K562 (cell line): ENCODE measurements around the gene DSG2. TPM values are rescaled to one million over a fixed set of nuclear protein-coding genes. Genes with fewer than 3 reads are reported as not detected.

Source experiments
- ATAC-seq: fragments of 200-7000 bp; cut with Tn5 transposase; 3 replicates; pipeline ENCODE4 v1.9.1; 2020; ENCODE audit warnings: moderate library complexity
- BruUV-seq: library from RNA; stranded (reverse); fragments of 400-500 nt; replicated peaks from 2 replicates; lab custom pipeline; 2021; lab: Mats Ljungman, UMichigan
- CTCF ChIA-PET: fragments of 300-600 bp; formaldehyde crosslinking; extraction: SDS; loops from one replicate; lab custom pipeline; 2021; ENCODE audit warnings: low intra/inter-chr PET ratio; lab: Yijun Ruan, JAX
- POLR2A ChIA-PET: fragments of 300-600, 350-650 bp; sonication (Branson Sonifier 250); formaldehyde crosslinking; extraction: SDS; loops from one replicate; lab custom pipeline; 2021; ENCODE audit warnings: antibody characterized with exemption, inconsistent platforms; lab: Yijun Ruan, JAX
- DNase-seq, 4 experiments: peaks; one replicate each; pipeline versions ENCODE4 v3.0.0 to v3.0.0-alpha.2; 2011 to 2018; ENCODE audit warnings: low spot score in 3 of 4, mixed read lengths in 3 of 4; ENCODE audit errors: extremely low read depth in 1 of 4
- FAIRE-seq: peaks from 2 replicates; lab custom pipeline; 2011; peaks lifted over from hg19 to GRCh38; lab: Jason Lieb, UNC
- H2AFZ ChIP-seq: 2 replicates; pipeline ENCODE4 v1.6.0; 2011; ENCODE audit warnings: low read depth, low read length, control low read depth, inconsistent platforms
- H3K27ac ChIP-seq: fragments of 200-600 bp; 3 replicates; pipeline ENCODE4 v1.8.0; 2011; ENCODE audit warnings: low read depth, mild to moderate bottlenecking, control low read depth, inconsistent platforms, low read length, moderate library complexity, mixed read lengths; ENCODE audit errors: extremely low read depth
- H3K27me3 ChIP-seq, 2 experiments: fragments of 300-600 bp in 1 of 2; 2 replicates in 1 of 2; 3 replicates in 1 of 2; pipeline versions ENCODE4 v1.6.0 to v1.8.0; 2011; ENCODE audit warnings: inconsistent platforms in 2 of 2, low read length in 2 of 2, mild to moderate bottlenecking in 1 of 2, mixed read lengths in 1 of 2, moderate library complexity in 1 of 2; ENCODE audit not compliant: control insufficient read depth in 2 of 2, insufficient read depth in 2 of 2
- H3K36me3 ChIP-seq: fragments of 300-600 bp; 3 replicates; pipeline ENCODE4 v1.8.0; 2011; ENCODE audit warnings: mild to moderate bottlenecking, low read length, inconsistent platforms; ENCODE audit not compliant: control insufficient read depth, insufficient read depth
- H3K4me1 ChIP-seq, 2 experiments: fragments of 200-600 bp in 1 of 2; replicated peaks in 1 of 2; 2 replicates in 1 of 2; 3 replicates in 1 of 2; pipeline versions ENCODE4 v1.5.1 to v1.8.0; 2011; ENCODE audit warnings: inconsistent platforms in 2 of 2, low read length in 2 of 2, mild to moderate bottlenecking in 1 of 2, mixed read lengths in 1 of 2, moderate library complexity in 1 of 2; ENCODE audit not compliant: control insufficient read depth in 2 of 2, insufficient read depth in 2 of 2
- H3K4me2 ChIP-seq: 2 replicates; pipeline ENCODE4 v1.6.1; 2011; ENCODE audit warnings: low read length, control low read depth, inconsistent platforms, mixed read lengths; ENCODE audit not compliant: insufficient read depth
- H3K4me3 ChIP-seq: fragments of 200-600 bp; sonication (generic), shearing (Covaris generic); 2 replicates; pipeline ENCODE4 v1.5.1; 2016; ENCODE audit warnings: control low read depth, inconsistent platforms
- H3K79me2 ChIP-seq: fragments of 200-600 bp; 3 replicates; pipeline ENCODE4 v1.8.0; 2011; ENCODE audit warnings: low read length, inconsistent platforms; ENCODE audit not compliant: control insufficient read depth, insufficient read depth
- H3K9ac ChIP-seq, 2 experiments: 2 replicates each; pipeline versions ENCODE4 v1.6.0 to v1.6.1; 2011; ENCODE audit warnings: low read depth in 2 of 2, low read length in 2 of 2, control low read depth in 1 of 2, inconsistent platforms in 1 of 2, mild to moderate bottlenecking in 1 of 2, mixed read lengths in 1 of 2; ENCODE audit not compliant: insufficient read depth in 1 of 2
- H3K9me1 ChIP-seq: one replicate; pipeline ENCODE4 v1.6.0; 2011; ENCODE audit warnings: inconsistent platforms, mild to moderate bottlenecking, low read length, moderate library complexity; ENCODE audit not compliant: control insufficient read depth, insufficient read depth
- H3K9me3 ChIP-seq: replicated peaks from 2 replicates; pipeline ENCODE4 v1.5.1; 2011; ENCODE audit warnings: low read depth, low read length, inconsistent platforms; ENCODE audit not compliant: control insufficient read depth, insufficient read depth
- H4K20me1 ChIP-seq: replicated peaks from 2 replicates; pipeline ENCODE4 v1.6.1; 2011; ENCODE audit warnings: low read length, inconsistent platforms, mixed read lengths; ENCODE audit not compliant: control insufficient read depth, insufficient read depth
- DPF2 ChIP-seq: fragments of 450-650 bp; IDR thresholded peaks from 2 replicates; pipeline ENCODE4 v1.6.1; 2016
- NCOA4 ChIP-seq: fragments of 450-650 bp; IDR thresholded peaks from 2 replicates; pipeline ENCODE4 v1.6.1; 2018; ENCODE audit warnings: mild to moderate bottlenecking; ENCODE audit not compliant: partially characterized antibody
- NONO ChIP-seq, 2 experiments: fragments of 200-400 bp in 1 of 2; fragments of 450-650 bp in 1 of 2; formaldehyde crosslinking in 1 of 2; IDR thresholded peaks; 2 replicates each; pipeline ENCODE4 v1.6.1; 2017; ENCODE audit warnings: low read depth in 2 of 2, mild to moderate bottlenecking in 2 of 2, moderate library complexity in 2 of 2, low read length in 1 of 2
- TAF9B ChIP-seq: fragments of 450-650 bp; IDR thresholded peaks from 2 replicates; pipeline ENCODE4 v1.6.1; 2018; ENCODE audit warnings: mild to moderate bottlenecking; ENCODE audit not compliant: partially characterized antibody
- ZFP1 ChIP-seq: fragments of 450-650 bp; formaldehyde crosslinking; IDR thresholded peaks from 2 replicates; pipeline ENCODE4 v1.4.0; 2020; ENCODE audit warnings: mild to moderate bottlenecking, mixed read lengths
- WGBS: fragments of 100-300 bp; shearing (Covaris generic); methylation state at CpG from one replicate; pipeline ENCODE4 v1.1.6; 2016; ENCODE audit warnings: low coverage, mixed read lengths; ENCODE audit not compliant: insufficient coverage; ENCODE audit errors: missing lambda C conversion rate; 5-methylcytosine and 5-hydroxymethylcytosine counted together
- in situ Hi-C: fragments of 300-500 bp; cut with MboI; formaldehyde crosslinking; loops from 4 replicates; pipeline ENCODE4 v1.15.0; 2018; ENCODE audit warnings: inconsistent platforms, mixed read lengths
- intact Hi-C: fragments of 100-400 bp; cut with micrococcal nuclease; formaldehyde crosslinking; loops from 2 replicates; pipeline ENCODE4 v1.14.2; 2022
- polyA plus RNA-seq, 8 experiments: library from polyadenylated mRNA; depleted of rRNA in 4 of 8; stranded (reverse) in 5 of 8; unstranded in 3 of 8; fragments of >200 nt; fragmentation: Nextera tagmentation in 2 of 8; fragmentation: Illumina TruSeq in 1 of 8; extraction: Ambion mirVana in 2 of 8; extraction: Trizol in 1 of 8; gene quantifications; 2 replicates each; pipeline versions ENCODE4 v1.2.1 to v1.2.3, GENCODE V29; 2011 to 2014; ENCODE audit warnings: inconsistent platforms in 1 of 8, missing spikeins in 1 of 8
- total RNA-seq, 7 experiments: library from RNA; depleted of rRNA in 6 of 7; stranded (reverse); fragments of >200 nt in 6 of 7; fragmentation: Illumina TruSeq in 2 of 7; extraction: Trizol in 2 of 7; gene quantifications; 2 replicates each; pipeline versions ENCODE4 v1.2.1 to v1.2.3, GENCODE V29; 2011 to 2021; ENCODE audit warnings: low replicate concordance in 1 of 7
- TF ChIP-seq, protein P1 (sequence below): fragments of 450-650 bp; formaldehyde crosslinking; IDR thresholded peaks from 2 replicates; pipeline ENCODE4 v1.4.0; 2020; ENCODE audit warnings: mild to moderate bottlenecking, mixed read lengths
- TF ChIP-seq, protein P2 (sequence below), 2 experiments: IDR thresholded peaks; 2 replicates each; pipeline ENCODE4 v1.6.1; 2011; ENCODE audit warnings: borderline replicate concordance in 1 of 2, control low read depth in 1 of 2, low read depth in 1 of 2, low read length in 1 of 2, mild to moderate bottlenecking in 1 of 2, mixed read lengths in 1 of 2, moderate library complexity in 1 of 2; ENCODE audit not compliant: insufficient read depth in 1 of 2, insufficient read length in 1 of 2, poor library complexity in 1 of 2, severe bottlenecking in 1 of 2; ENCODE audit errors: extremely low read depth in 1 of 2
- TF ChIP-seq, protein P3 (sequence below), 2 experiments: fragments of 450-650 bp; IDR thresholded peaks; 2 replicates each; pipeline ENCODE4 v1.6.1; 2018; ENCODE audit warnings: mild to moderate bottlenecking in 2 of 2, low read depth in 1 of 2; ENCODE audit not compliant: partially characterized antibody in 2 of 2

Gene DSG2
- total and polyA plus RNA-seq, 9 of the 15 experiments (the other 6 are each of a cell fraction or from before 2014, with no cell fraction given): 16.9 to 68.6 (median 41.3) TPM

DNA sequence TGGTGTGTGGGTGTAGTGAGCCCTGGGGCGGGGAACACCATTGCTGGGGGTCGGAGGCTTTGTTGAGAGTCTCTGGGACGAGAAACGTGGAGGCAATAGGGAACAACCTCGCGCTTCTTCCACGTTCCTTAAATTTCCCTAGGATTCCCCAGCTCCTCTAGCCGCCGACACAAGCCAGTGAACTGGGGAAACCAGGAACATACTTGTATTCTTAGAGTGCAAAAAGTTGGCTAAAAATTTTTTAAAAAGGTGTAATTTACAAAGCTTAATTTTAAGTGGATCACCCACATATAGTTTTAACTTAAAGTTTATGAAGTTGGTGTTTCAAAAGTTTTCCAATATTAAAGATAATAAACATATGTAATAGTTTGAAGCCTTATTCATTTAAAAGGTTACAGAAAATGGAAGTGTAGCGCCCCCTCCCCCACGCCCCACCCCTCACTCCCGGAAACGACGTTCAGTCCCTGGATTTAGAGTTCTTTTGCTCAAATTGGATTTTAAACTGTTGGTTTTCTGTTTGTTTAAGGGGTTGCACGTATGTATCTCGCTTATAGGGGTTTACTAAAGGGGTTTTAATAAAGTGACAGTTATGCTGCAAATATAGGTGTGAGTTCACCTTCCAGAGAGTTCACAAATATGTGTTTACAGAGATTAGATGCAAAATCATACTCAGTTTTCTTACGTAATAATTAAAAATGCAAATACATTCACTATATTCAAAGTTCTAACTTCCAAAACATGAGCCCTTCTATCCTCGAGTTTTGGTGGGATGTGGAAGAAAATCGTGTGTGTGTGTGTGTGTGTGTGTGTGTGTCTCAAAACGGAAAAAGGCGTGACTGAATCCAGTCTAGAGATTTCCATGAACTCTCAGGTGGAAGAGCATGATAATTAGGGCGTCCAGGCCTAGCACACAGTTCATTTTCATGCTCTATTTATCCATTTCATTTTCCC is 872 bp downstream of the DSG2 start:
- 0 out of 2 replicates have a peak, but pooled peaks cover 2% of the 10 kb centered on the region for H3K9me3 ChIP-seq
- FAIRE-seq: peak; percentile 6
- 2% methylated on average over 22 of the region's 22 CpGs for WGBS
- peak overlapping the region; percentile 87 for H3K4me3 ChIP-seq
- H3K36me3 ChIP-seq: peaks cover 6% of the 10 kb centered on the region; the same call in 1 of the 3 replicates
- intact Hi-C loops: loop anchor here (2.0 kb wide), 1 partner anchor 398 kb away; no protein-coding TSS in a partner anchor
- peak overlapping the region; percentile 80 to 100 for H3K9ac ChIP-seq
- CTCF ChIA-PET: interaction anchor here (0.5 kb wide), 1 partner anchor 247 kb away, joined by 3 read pairs; no protein-coding TSS in a partner anchor
- peak overlapping the region; percentile 79 for H3K4me2 ChIP-seq
- no peaks in the 10 kb centered on the region for H3K27me3 ChIP-seq
- in situ Hi-C loops: no loop called here
- BruUV-seq: TSS peak; percentile 59
- POLR2A ChIA-PET: interaction anchor here (1.4 kb wide), 1 partner anchor 35 kb away, joined by 3 read pairs; no protein-coding TSS in a partner anchor
- peak in 3 of 4 experiments; percentile 29 to 60 (median 48) for DNase-seq
- H3K79me2 ChIP-seq: peaks cover 49% of the 10 kb centered on the region
- no peaks in the 10 kb centered on the region for H3K9me1 ChIP-seq
- peak overlapping the region; percentile 90 for H2AFZ ChIP-seq
- no peaks in the 10 kb centered on the region for H4K20me1 ChIP-seq
- peaks cover 10 to 13% of the 10 kb centered on the region in 2 experiments; a peak in 4 of 5 replicates for H3K4me1 ChIP-seq
- H3K27ac ChIP-seq: peak overlapping the region; percentile 80
- ATAC-seq: peak; percentile 48
- TF ChIP-seq, protein P1, sequence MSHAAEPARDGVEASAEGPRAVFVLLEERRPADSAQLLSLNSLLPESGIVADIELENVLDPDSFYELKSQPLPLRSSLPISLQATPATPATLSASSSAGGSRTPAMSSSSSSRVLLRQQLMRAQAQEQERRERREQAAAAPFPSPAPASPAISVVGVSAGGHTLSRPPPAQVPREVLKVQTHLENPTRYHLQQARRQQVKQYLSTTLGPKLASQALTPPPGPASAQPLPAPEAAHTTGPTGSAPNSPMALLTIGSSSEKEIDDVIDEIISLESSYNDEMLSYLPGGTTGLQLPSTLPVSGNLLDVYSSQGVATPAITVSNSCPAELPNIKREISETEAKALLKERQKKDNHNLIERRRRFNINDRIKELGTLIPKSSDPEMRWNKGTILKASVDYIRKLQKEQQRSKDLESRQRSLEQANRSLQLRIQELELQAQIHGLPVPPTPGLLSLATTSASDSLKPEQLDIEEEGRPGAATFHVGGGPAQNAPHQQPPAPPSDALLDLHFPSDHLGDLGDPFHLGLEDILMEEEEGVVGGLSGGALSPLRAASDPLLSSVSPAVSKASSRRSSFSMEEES (CRISPR knock-in tag): no peak
- TF ChIP-seq ZFP1 (no peak), NONO (IDR thresholded peaks at IDR 0.05; ENCODE audit: low read depth in 2 of 2, low read length in 1 of 2) (no peak), DPF2 (peak; percentile 50; the same call in 1 of the 2 replicates), TAF9B (peak; percentile 9), NCOA4 (no peak)
- TF ChIP-seq, protein P2, sequence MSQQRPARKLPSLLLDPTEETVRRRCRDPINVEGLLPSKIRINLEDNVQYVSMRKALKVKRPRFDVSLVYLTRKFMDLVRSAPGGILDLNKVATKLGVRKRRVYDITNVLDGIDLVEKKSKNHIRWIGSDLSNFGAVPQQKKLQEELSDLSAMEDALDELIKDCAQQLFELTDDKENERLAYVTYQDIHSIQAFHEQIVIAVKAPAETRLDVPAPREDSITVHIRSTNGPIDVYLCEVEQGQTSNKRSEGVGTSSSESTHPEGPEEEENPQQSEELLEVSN (IDR thresholded peaks at IDR 0.05; ENCODE audit: borderline replicate concordance in 1 of 2, extremely low read depth in 1 of 2, insufficient read depth in 1 of 2, insufficient read length in 1 of 2, low read depth in 1 of 2, low read length in 1 of 2, poor library complexity in 1 of 2, severe bottlenecking in 1 of 2): peak; percentile 37 to 57
- TF ChIP-seq, protein P3, sequence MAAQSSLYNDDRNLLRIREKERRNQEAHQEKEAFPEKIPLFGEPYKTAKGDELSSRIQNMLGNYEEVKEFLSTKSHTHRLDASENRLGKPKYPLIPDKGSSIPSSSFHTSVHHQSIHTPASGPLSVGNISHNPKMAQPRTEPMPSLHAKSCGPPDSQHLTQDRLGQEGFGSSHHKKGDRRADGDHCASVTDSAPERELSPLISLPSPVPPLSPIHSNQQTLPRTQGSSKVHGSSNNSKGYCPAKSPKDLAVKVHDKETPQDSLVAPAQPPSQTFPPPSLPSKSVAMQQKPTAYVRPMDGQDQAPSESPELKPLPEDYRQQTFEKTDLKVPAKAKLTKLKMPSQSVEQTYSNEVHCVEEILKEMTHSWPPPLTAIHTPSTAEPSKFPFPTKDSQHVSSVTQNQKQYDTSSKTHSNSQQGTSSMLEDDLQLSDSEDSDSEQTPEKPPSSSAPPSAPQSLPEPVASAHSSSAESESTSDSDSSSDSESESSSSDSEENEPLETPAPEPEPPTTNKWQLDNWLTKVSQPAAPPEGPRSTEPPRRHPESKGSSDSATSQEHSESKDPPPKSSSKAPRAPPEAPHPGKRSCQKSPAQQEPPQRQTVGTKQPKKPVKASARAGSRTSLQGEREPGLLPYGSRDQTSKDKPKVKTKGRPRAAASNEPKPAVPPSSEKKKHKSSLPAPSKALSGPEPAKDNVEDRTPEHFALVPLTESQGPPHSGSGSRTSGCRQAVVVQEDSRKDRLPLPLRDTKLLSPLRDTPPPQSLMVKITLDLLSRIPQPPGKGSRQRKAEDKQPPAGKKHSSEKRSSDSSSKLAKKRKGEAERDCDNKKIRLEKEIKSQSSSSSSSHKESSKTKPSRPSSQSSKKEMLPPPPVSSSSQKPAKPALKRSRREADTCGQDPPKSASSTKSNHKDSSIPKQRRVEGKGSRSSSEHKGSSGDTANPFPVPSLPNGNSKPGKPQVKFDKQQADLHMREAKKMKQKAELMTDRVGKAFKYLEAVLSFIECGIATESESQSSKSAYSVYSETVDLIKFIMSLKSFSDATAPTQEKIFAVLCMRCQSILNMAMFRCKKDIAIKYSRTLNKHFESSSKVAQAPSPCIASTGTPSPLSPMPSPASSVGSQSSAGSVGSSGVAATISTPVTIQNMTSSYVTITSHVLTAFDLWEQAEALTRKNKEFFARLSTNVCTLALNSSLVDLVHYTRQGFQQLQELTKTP (IDR thresholded peaks at IDR 0.05; ENCODE audit: low read depth in 1 of 2, partially characterized antibody in 2 of 2): peak in 1 of 2 experiments; percentile 30
